ENCODE data around the gene PSMC6. TPM values are rescaled to one million over a fixed set of nuclear protein-coding genes. Genes with fewer than 3 reads are reported as not detected.
"Not testable (repeated sequence)": the region's sequence is repeated elsewhere in the genome, so short reads cannot be mapped to it uniquely, and the experiment has no call there.

Gene PSMC6
- total and polyA plus RNA-seq, 4 donors: 69.5 to 165 (median 82.6) TPM

- ATAC-seq (ENCODE audit: insufficient read depth, low FRiP score): no peak
- TF ChIP-seq CTCF (IDR thresholded peaks at IDR 0.05; ENCODE audit: control extremely low read depth, extremely low read depth): no peak
- H3K4me1 ChIP-seq (ENCODE audit: control insufficient read depth in 5 of 5, insufficient read depth in 5 of 5, low read length in 5 of 5): no peaks in the 10 kb centered on the region
- no peak for DNase-seq
- H3K9me3 ChIP-seq (ENCODE audit: control insufficient read depth in 4 of 4, insufficient read depth in 3 of 4, low read length in 3 of 4): no peaks in the 10 kb centered on the region
- H3K4me3 ChIP-seq: no peak overlapping the region
- no peaks in the 10 kb centered on the region for H3K27me3 ChIP-seq (ENCODE audit: control insufficient read depth in 3 of 3, insufficient read depth in 3 of 3, low read length in 2 of 3)
- no peak overlapping the region for H3K9ac ChIP-seq (ENCODE audit: insufficient read depth in 1 of 2, low read length in 2 of 2)
- WGBS, 2 donors: 95 to 97% methylated on average over 6 of the region's 6 CpGs
- peaks cover 15 to 52% (median 32%) of the 10 kb centered on the region in 4 donors for H3K36me3 ChIP-seq (ENCODE audit: control insufficient read depth in 4 of 4, insufficient read depth in 4 of 4, low read length in 4 of 4)
- H3K27ac ChIP-seq (ENCODE audit: low read depth in 1 of 2, low read length in 1 of 2): no peak overlapping the region
Measured at GRCh38 chr14:52716155-52716554, 9.2 kb downstream of the PSMC6 start.

GRCh38 chr14:52723514-52724359 lies 16.7 kb downstream of the PSMC6 start:
- peaks cover 16 to 47% (median 34%) of the 10 kb centered on the region in 4 donors for H3K36me3 ChIP-seq (ENCODE audit: control insufficient read depth in 4 of 4, insufficient read depth in 4 of 4, low read length in 4 of 4)
- DNase-seq: no peak
- 97% methylated on average over 4 of the region's 4 CpGs for WGBS, 2 donors

GRCh38 chr14:52724360-52724644 lies 17.3 kb downstream of the PSMC6 start:
- H3K27me3 ChIP-seq (ENCODE audit: control insufficient read depth in 3 of 3, insufficient read depth in 3 of 3, low read length in 2 of 3): no peaks in the 10 kb centered on the region
- ATAC-seq (ENCODE audit: insufficient read depth, low FRiP score) (no peak), DNase-seq (no peak)
- H3K4me1 ChIP-seq (ENCODE audit: control insufficient read depth in 5 of 5, insufficient read depth in 5 of 5, low read length in 5 of 5): peaks cover 0 to 2% (median 0%) of the 10 kb centered on the region in 5 donors
- no peak for TF ChIP-seq CTCF (IDR thresholded peaks at IDR 0.05; ENCODE audit: control extremely low read depth, extremely low read depth)
- H3K4me3 ChIP-seq: no peak overlapping the region
- H3K27ac ChIP-seq (ENCODE audit: low read depth in 1 of 2, low read length in 1 of 2): no peak overlapping the region
- H3K36me3 ChIP-seq (ENCODE audit: control insufficient read depth in 4 of 4, insufficient read depth in 4 of 4, low read length in 4 of 4): peaks cover 17 to 45% (median 34%) of the 10 kb centered on the region in 4 donors
- H3K9ac ChIP-seq (ENCODE audit: insufficient read depth in 1 of 2, low read length in 2 of 2): no peak overlapping the region
- no peaks in the 10 kb centered on the region for H3K9me3 ChIP-seq (ENCODE audit: control insufficient read depth in 4 of 4, insufficient read depth in 3 of 4, low read length in 3 of 4)

More at GRCh38 chr14:52723514-52724359, 16.7 kb downstream of the PSMC6 start:
- ATAC-seq (ENCODE audit: insufficient read depth, low FRiP score): no peak
- Histone ChIP-seq H3K9ac (ENCODE audit: insufficient read depth in 1 of 2, low read length in 2 of 2) (no peak overlapping the region), H3K4me3 (no peak overlapping the region), H3K27ac (ENCODE audit: low read depth in 1 of 2, low read length in 1 of 2) (no peak overlapping the region), H3K9me3 (ENCODE audit: control insufficient read depth in 4 of 4, insufficient read depth in 3 of 4, low read length in 3 of 4) (no peaks in the 10 kb centered on the region), H3K27me3 (ENCODE audit: control insufficient read depth in 3 of 3, insufficient read depth in 3 of 3, low read length in 2 of 3) (no peaks in the 10 kb centered on the region), H3K4me1 (ENCODE audit: control insufficient read depth in 5 of 5, insufficient read depth in 5 of 5, low read length in 5 of 5) (peaks cover 0 to 2% (median 0%) of the 10 kb centered on the region in 5 donors)
- TF ChIP-seq CTCF (IDR thresholded peaks at IDR 0.05; ENCODE audit: control extremely low read depth, extremely low read depth): no peak

- not testable (repeated sequence) for DNase-seq; H3K9me3 ChIP-seq (ENCODE audit: control insufficient read depth in 4 of 4, insufficient read depth in 3 of 4, low read length in 3 of 4); H3K4me3 ChIP-seq; ATAC-seq (ENCODE audit: insufficient read depth, low FRiP score); H3K9ac ChIP-seq (ENCODE audit: insufficient read depth in 1 of 2, low read length in 2 of 2); H3K27me3 ChIP-seq (ENCODE audit: control insufficient read depth in 3 of 3, insufficient read depth in 3 of 3, low read length in 2 of 3); H3K27ac ChIP-seq (ENCODE audit: low read depth in 1 of 2, low read length in 1 of 2); H3K4me1 ChIP-seq (ENCODE audit: control insufficient read depth in 5 of 5, insufficient read depth in 5 of 5, low read length in 5 of 5)
- H3K36me3 ChIP-seq (ENCODE audit: control insufficient read depth in 4 of 4, insufficient read depth in 4 of 4, low read length in 4 of 4): peaks cover 12 to 26% (median 20%) of the 10 kb centered on the region in 4 donors
- WGBS, 2 donors: 97 to 98% methylated on average over 2 of the region's 2 CpGs
Measured at GRCh38 chr14:52727509-52727908, 20.5 kb downstream of the PSMC6 start.

GRCh38 chr14:52729035-52729434 lies 22.0 kb downstream of the PSMC6 start:
- H3K4me1 ChIP-seq (ENCODE audit: control insufficient read depth in 5 of 5, insufficient read depth in 5 of 5, low read length in 5 of 5); ATAC-seq (ENCODE audit: insufficient read depth, low FRiP score); H3K9ac ChIP-seq (ENCODE audit: insufficient read depth in 1 of 2, low read length in 2 of 2); H3K9me3 ChIP-seq (ENCODE audit: control insufficient read depth in 4 of 4, insufficient read depth in 3 of 4, low read length in 3 of 4); DNase-seq; H3K27ac ChIP-seq (ENCODE audit: low read depth in 1 of 2, low read length in 1 of 2); H3K4me3 ChIP-seq; H3K27me3 ChIP-seq (ENCODE audit: control insufficient read depth in 3 of 3, insufficient read depth in 3 of 3, low read length in 2 of 3): not testable (repeated sequence)
- peaks cover 9 to 16% (median 13%) of the 10 kb centered on the region in 4 donors for H3K36me3 ChIP-seq (ENCODE audit: control insufficient read depth in 4 of 4, insufficient read depth in 4 of 4, low read length in 4 of 4)
- 95 to 96% methylated on average over 15 of the region's 15 CpGs for whole genome bisulfite sequencing, 2 donors

Data from lung (tissue), 12 donors.